ENCODE results near the gene NFKBIE. TPM values are rescaled to one million over a fixed set of nuclear protein-coding genes. Genes with fewer than 3 reads are reported as not detected.

The NFKBIE gene
- total RNA-seq, 4 donors from 2014 or later: 1.3 to 5.9 (median 2.8) TPM

DNA sequence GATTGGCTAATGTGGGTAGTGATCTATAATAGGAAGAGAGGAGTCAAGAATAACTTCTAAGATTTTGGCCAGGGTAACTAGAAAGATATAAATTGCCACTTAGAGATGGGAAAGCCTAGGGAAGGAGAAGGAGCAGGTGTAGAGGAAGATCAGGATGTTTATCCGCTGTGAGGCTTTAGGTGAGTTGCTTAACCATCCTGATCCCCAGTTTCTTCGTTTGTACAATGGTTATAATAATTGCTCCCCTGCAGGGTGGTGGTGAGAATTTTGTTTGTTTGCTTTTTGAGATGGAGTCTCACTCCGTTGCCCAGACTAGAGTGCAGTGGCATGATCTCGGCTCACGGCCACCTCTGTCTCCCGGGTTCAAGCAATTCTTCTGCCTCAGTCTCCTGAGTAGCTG is 51.0 kb downstream of the NFKBIE start:
- Histone ChIP-seq H3K4me1 (no peaks in the 10 kb centered on the region), H3K9me3 (no peaks in the 10 kb centered on the region), H3K27ac (no peak overlapping the region), H3K36me3 (no peaks in the 10 kb centered on the region), H3K27me3 (no peaks in the 10 kb centered on the region), H3K4me3 (no peak overlapping the region)
- intact Hi-C loops (cut with DNase I; ENCODE audit: low total_unique reads): no loop called here
- TF ChIP-seq, protein P1, sequence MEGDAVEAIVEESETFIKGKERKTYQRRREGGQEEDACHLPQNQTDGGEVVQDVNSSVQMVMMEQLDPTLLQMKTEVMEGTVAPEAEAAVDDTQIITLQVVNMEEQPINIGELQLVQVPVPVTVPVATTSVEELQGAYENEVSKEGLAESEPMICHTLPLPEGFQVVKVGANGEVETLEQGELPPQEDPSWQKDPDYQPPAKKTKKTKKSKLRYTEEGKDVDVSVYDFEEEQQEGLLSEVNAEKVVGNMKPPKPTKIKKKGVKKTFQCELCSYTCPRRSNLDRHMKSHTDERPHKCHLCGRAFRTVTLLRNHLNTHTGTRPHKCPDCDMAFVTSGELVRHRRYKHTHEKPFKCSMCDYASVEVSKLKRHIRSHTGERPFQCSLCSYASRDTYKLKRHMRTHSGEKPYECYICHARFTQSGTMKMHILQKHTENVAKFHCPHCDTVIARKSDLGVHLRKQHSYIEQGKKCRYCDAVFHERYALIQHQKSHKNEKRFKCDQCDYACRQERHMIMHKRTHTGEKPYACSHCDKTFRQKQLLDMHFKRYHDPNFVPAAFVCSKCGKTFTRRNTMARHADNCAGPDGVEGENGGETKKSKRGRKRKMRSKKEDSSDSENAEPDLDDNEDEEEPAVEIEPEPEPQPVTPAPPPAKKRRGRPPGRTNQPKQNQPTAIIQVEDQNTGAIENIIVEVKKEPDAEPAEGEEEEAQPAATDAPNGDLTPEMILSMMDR (IDR thresholded peaks at IDR 0.05): no peak
- TF ChIP-seq POLR2A (IDR thresholded peaks at IDR 0.05): no peak
- no peak for DNase-seq

DNA sequence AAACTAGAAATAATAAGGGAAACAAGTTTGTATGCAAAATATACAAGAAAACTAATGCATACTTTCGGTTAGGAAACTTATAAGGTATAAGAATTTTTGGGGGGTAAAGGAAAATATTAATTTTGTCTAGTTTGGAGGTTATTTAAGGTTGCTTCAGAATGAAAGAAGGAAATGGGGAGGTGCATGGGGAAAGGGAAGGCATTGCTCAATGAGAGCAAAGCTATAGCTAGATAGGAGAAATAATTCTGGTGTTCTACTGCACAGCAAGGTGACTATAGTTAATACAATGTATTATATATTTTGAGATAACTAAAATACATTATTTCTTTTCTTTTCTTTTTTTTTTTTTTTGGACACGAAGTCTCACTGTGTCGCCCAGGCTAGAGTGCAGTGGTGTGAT is 54.1 kb downstream of the NFKBIE start:
- intact Hi-C loops (cut with DNase I; ENCODE audit: low total_unique reads): no loop called here
- Histone ChIP-seq H3K4me1 (no peaks in the 10 kb centered on the region), H3K27ac (no peak overlapping the region), H3K27me3 (no peaks in the 10 kb centered on the region), H3K36me3 (no peaks in the 10 kb centered on the region), H3K4me3 (no peak overlapping the region), H3K9me3 (no peaks in the 10 kb centered on the region)
- TF ChIP-seq, protein P1 (IDR thresholded peaks at IDR 0.05): no peak
- no peak for TF ChIP-seq POLR2A (IDR thresholded peaks at IDR 0.05)
- DNase-seq: no peak

MicroRNAs encoded within 50 kb of the gene (microRNA counts, 767-probe panel; counts per million panel counts)
- microRNA hsa-miR-4647: 0 counts per million in 2 donors

Small RNAs within 50 kb of the gene (small RNA-seq; reads per million reads assigned to genes)
- gene RN7SL811P: not detected

Other genes starting within 250 kb of the NFKBIE start
- 10 to 100 TPM; 19.5 to 39.1 (median 33.6) TPM for gene MRPL14, start 138.1 kb downstream of the NFKBIE start, total RNA-seq
- 10 to 100 TPM in 2 of 4 donors, 1 to 10 TPM in 1, under 1 TPM in 1; 0.77 to 24.9 (median 15.4) TPM for gene TMEM63B, start 138.0 kb downstream of the NFKBIE start, total RNA-seq
- gene CAPN11, start 106.7 kb downstream of the NFKBIE start, total RNA-seq: 1 to 10 TPM in 1 of 4 donors, not detected in 3; 1.5 TPM
- gene MYMX, start 48.6 kb downstream of the NFKBIE start, total RNA-seq: not detected
- gene SLC29A1, start 42.0 kb downstream of the NFKBIE start, total RNA-seq: 100 to 1,000 TPM in 2 of 4 donors, 10 to 100 TPM in 2; 29.9 to 150 (median 95.1) TPM
- 100 to 1,000 TPM; 336 to 897 (median 564) TPM for gene HSP90AB1, start 18.4 kb downstream of the NFKBIE start, total RNA-seq
- 10 to 100 TPM in 3 of 4 donors, 1 to 10 TPM in 1; 5.9 to 39.5 (median 28.5) TPM for gene SLC35B2, start 8.0 kb downstream of the NFKBIE start, total RNA-seq
- under 1 TPM in 2 of 4 donors, not detected in 2; 0.09 to 0.21 TPM for gene TMEM151B, start 4.9 kb upstream of the NFKBIE start, total RNA-seq
- gene AARS2, start 47.8 kb upstream of the NFKBIE start, total RNA-seq: 10 to 100 TPM; 14.1 to 24.7 (median 21.0) TPM
- under 1 TPM in 1 of 4 donors, not detected in 3; 0.62 TPM for gene SPATS1, start 77.1 kb upstream of the NFKBIE start, total RNA-seq
- gene CDC5L, start 122.2 kb upstream of the NFKBIE start, total RNA-seq: 10 to 100 TPM in 3 of 4 donors, 1 to 10 TPM in 1; 8.7 to 42.0 (median 20.0) TPM

Data from uterus (tissue), 4 donors.